GM12892 (cell line): ENCODE data around the gene TNFAIP8L1.

Source experiments
- POLR2A ChIP-seq: IDR thresholded peaks from 2 replicates; pipeline ENCODE4 v1.6.1; 2011; ENCODE audit warnings: low read depth, low read length, control low read depth
- POLR2AphosphoS5 ChIP-seq: IDR thresholded peaks from 2 replicates; pipeline ENCODE4 v1.6.1; 2011; ENCODE audit warnings: low read depth, low read length, control low read depth
- TAF1 ChIP-seq: IDR thresholded peaks from 2 replicates; pipeline ENCODE4 v1.6.1; 2011; ENCODE audit warnings: low read depth, mild to moderate bottlenecking, control low read depth, low read length, borderline replicate concordance

GRCh38 chr19:4598712-4599111 lies 40.6 kb upstream of the TNFAIP8L1 start:
- TF ChIP-seq POLR2A (no peak), TAF1 (no peak), POLR2AphosphoS5 (no peak)
